IMR-90 (cell line): ENCODE data around the gene CAMSAP3. TPM values are rescaled to one million over a fixed set of nuclear protein-coding genes. Genes with fewer than 3 reads are reported as not detected.

Experiments
- ATAC-seq: fragments of 200-7000 bp; cut with Tn5 transposase; 2 replicates; pipeline ENCODE4 v1.9.1; 2020; ENCODE audit warnings: low read depth, mild to moderate bottlenecking, moderate library complexity
- BruUV-seq: library from RNA; stranded (reverse); fragments of 400-500 nt; replicated peaks from 2 replicates; lab custom pipeline; 2021; lab: Mats Ljungman, UMichigan
- CTCF ChIA-PET: fragments of 300-600 bp; formaldehyde crosslinking; extraction: SDS; loops from one replicate; lab custom pipeline; 2021; ENCODE audit warnings: antibody characterized with exemption; lab: Yijun Ruan, JAX
- POLR2A ChIA-PET: fragments of 300-600 bp; sonication (Branson Sonifier 250); formaldehyde crosslinking; loops from one replicate; lab custom pipeline; 2022; ENCODE audit warnings: antibody characterized with exemption; ENCODE audit not compliant: unreplicated experiment; lab: Charles Lee
- DNase-seq: peaks from one replicate; pipeline ENCODE4 v3.0.0; 2013
- H2AFZ ChIP-seq: replicated peaks from 2 replicates; pipeline ENCODE3; 2013; ENCODE audit warnings: low read length, mild to moderate bottlenecking; ENCODE audit not compliant: poor library complexity
- H2AK5ac ChIP-seq: 2 replicates; pipeline ENCODE4 v1.6.1; 2013; ENCODE audit warnings: low read depth, low read length, inconsistent platforms
- H2AK9ac ChIP-seq: replicated peaks from 2 replicates; pipeline ENCODE3; 2013; ENCODE audit warnings: mild to moderate bottlenecking, low read depth, low read length, moderate library complexity; ENCODE audit not compliant: poor library complexity
- H2BK120ac ChIP-seq: 2 replicates; pipeline ENCODE4 v1.6.1; 2013; ENCODE audit warnings: low read depth, low read length, inconsistent platforms
- H2BK15ac ChIP-seq: 3 replicates; pipeline ENCODE4 v1.6.1; 2013; ENCODE audit warnings: low read depth, low read length, inconsistent platforms
- H2BK20ac ChIP-seq: 2 replicates; pipeline ENCODE4 v1.6.1; 2013; ENCODE audit warnings: low read depth, mild to moderate bottlenecking, inconsistent platforms, low read length, moderate library complexity
- H2BK5ac ChIP-seq: 2 replicates; pipeline ENCODE4 v1.6.1; 2013; ENCODE audit warnings: mild to moderate bottlenecking, low read depth, low read length, inconsistent platforms; ENCODE audit not compliant: poor library complexity, severe bottlenecking
- H3K14ac ChIP-seq: replicated peaks from 2 replicates; pipeline ENCODE4 v1.6.1; 2013; ENCODE audit warnings: low read depth, low read length, inconsistent platforms
- H3K18ac ChIP-seq: 2 replicates; pipeline ENCODE4 v1.6.1; 2013; ENCODE audit warnings: low read depth, low read length, control low read depth
- H3K23ac ChIP-seq: 2 replicates; pipeline ENCODE4 v1.6.1; 2013; ENCODE audit warnings: low read depth, low read length, inconsistent platforms
- H3K27ac ChIP-seq: 2 replicates; pipeline ENCODE4 v1.5.1; 2013; ENCODE audit warnings: mild to moderate bottlenecking, control low read depth, low read length; ENCODE audit not compliant: insufficient read depth
- H3K27me3 ChIP-seq: 2 replicates; pipeline ENCODE4 v1.6.1; 2013; ENCODE audit warnings: low read length; ENCODE audit not compliant: control insufficient read depth, insufficient read depth
- H3K36me3 ChIP-seq: 2 replicates; pipeline ENCODE4 v1.6.1; 2013; ENCODE audit warnings: low read length, mixed read lengths; ENCODE audit not compliant: control insufficient read depth, insufficient read depth
- H3K4ac ChIP-seq: 2 replicates; pipeline ENCODE4 v1.6.1; 2013; ENCODE audit warnings: low read depth, low read length, inconsistent platforms
- H3K4me1 ChIP-seq: 2 replicates; pipeline ENCODE4 v1.6.1; 2013; ENCODE audit warnings: low read length, mixed read lengths; ENCODE audit not compliant: control insufficient read depth, insufficient read depth
- H3K4me2 ChIP-seq: 2 replicates; pipeline ENCODE4 v1.6.1; 2013; ENCODE audit warnings: low read depth, mild to moderate bottlenecking, control low read depth, low read length, moderate library complexity
- H3K4me3 ChIP-seq: 2 replicates; pipeline ENCODE4 v1.5.1; 2013; ENCODE audit warnings: low read depth, mild to moderate bottlenecking, control low read depth, low read length, moderate library complexity; ENCODE audit not compliant: insufficient read depth
- H3K56ac ChIP-seq: 2 replicates; pipeline ENCODE4 v1.6.1; 2013; ENCODE audit warnings: low read length, inconsistent platforms; ENCODE audit not compliant: insufficient read depth; ENCODE audit errors: extremely low read depth
- H3K79me1 ChIP-seq, 2 experiments: 2 replicates each; pipeline ENCODE4 v1.6.1; 2013; ENCODE audit warnings: low read length in 2 of 2, inconsistent platforms in 1 of 2, low read depth in 1 of 2
- H3K9ac ChIP-seq: 2 replicates; pipeline ENCODE4 v1.6.1; 2013; ENCODE audit warnings: low read depth, low read length, control low read depth
- H3K9me1 ChIP-seq: 2 replicates; pipeline ENCODE4 v1.6.1; 2013; ENCODE audit warnings: low read length, inconsistent platforms; ENCODE audit not compliant: insufficient read depth
- H3K9me3 ChIP-seq: 2 replicates; pipeline ENCODE4 v1.6.1; 2013; ENCODE audit warnings: low read length; ENCODE audit not compliant: control insufficient read depth, insufficient read depth
- H4K20me1 ChIP-seq: 2 replicates; pipeline ENCODE4 v1.6.1; 2013; ENCODE audit warnings: low read length, inconsistent platforms; ENCODE audit not compliant: insufficient read depth
- H4K5ac ChIP-seq: 2 replicates; pipeline ENCODE4 v1.6.1; 2013; ENCODE audit warnings: mild to moderate bottlenecking, low read depth, low read length, control low read depth
- H4K8ac ChIP-seq, 2 experiments: 2 replicates each; pipeline ENCODE4 v1.6.1; 2013; ENCODE audit warnings: low read depth in 2 of 2, low read length in 2 of 2, control low read depth in 1 of 2, inconsistent platforms in 1 of 2
- H4K91ac ChIP-seq: 2 replicates; pipeline ENCODE4 v1.6.1; 2013; ENCODE audit warnings: low read depth, low read length, inconsistent platforms; ENCODE audit not compliant: insufficient read depth
- BHLHE40 ChIP-seq: fragments of 150-350 bp; IDR thresholded peaks from 2 replicates; pipeline ENCODE4 v1.6.1; 2016; ENCODE audit warnings: mild to moderate bottlenecking, low read depth, low read length
- CEBPB ChIP-seq: IDR thresholded peaks from 2 replicates; pipeline ENCODE4 v1.6.1; 2012; ENCODE audit warnings: low read depth, low read length, improper control_type of control experiment
- CHD1 ChIP-seq: IDR thresholded peaks from 2 replicates; pipeline ENCODE4 v1.6.1; 2012; ENCODE audit warnings: low read depth, low read length, improper control_type of control experiment
- FOS ChIP-seq: fragments of 150-350 bp; IDR thresholded peaks from 2 replicates; pipeline ENCODE4 v1.6.1; 2016; ENCODE audit warnings: low read depth, low read length
- MAFK ChIP-seq: IDR thresholded peaks from 2 replicates; pipeline ENCODE4 v1.6.1; 2012; ENCODE audit warnings: low read depth, low read length, improper control_type of control experiment
- MAZ ChIP-seq: IDR thresholded peaks from 2 replicates; pipeline ENCODE4 v1.6.1; 2012; ENCODE audit warnings: low read depth, mild to moderate bottlenecking, low read length, improper control_type of control experiment, moderate library complexity, borderline replicate concordance
- MXI1 ChIP-seq: IDR thresholded peaks from 2 replicates; pipeline ENCODE4 v1.6.1; 2012; ENCODE audit warnings: low read depth, mild to moderate bottlenecking, low read length, moderate library complexity, borderline replicate concordance
- NFE2L2 ChIP-seq: fragments of 150-350 bp; IDR thresholded peaks from 2 replicates; pipeline ENCODE4 v1.6.1; 2016; ENCODE audit warnings: low read depth, mild to moderate bottlenecking, low read length
- POLR2A ChIP-seq: IDR thresholded peaks from 2 replicates; pipeline ENCODE4 v1.6.1; 2012; ENCODE audit warnings: mild to moderate bottlenecking, low read depth, low read length
- RAD21 ChIP-seq: IDR thresholded peaks from 2 replicates; pipeline ENCODE4 v1.6.1; 2012; ENCODE audit warnings: low read length, improper control_type of control experiment
- RCOR1 ChIP-seq: IDR thresholded peaks from 2 replicates; pipeline ENCODE4 v1.6.1; 2012; ENCODE audit warnings: mild to moderate bottlenecking, low read length, improper control_type of control experiment; ENCODE audit not compliant: insufficient replicate concordance
- SMC3 ChIP-seq: fragments of 150-350 bp; IDR thresholded peaks from 2 replicates; pipeline ENCODE4 v1.6.1; 2016; ENCODE audit warnings: low read depth, mild to moderate bottlenecking, antibody characterized with exemption, low read length, moderate library complexity
- WGBS, 2 experiments: methylation state at CpG; one replicate each; pipeline versions ENCODE4 v1.1.5 to v1.1.7; 2013; ENCODE audit warnings: missing lambda C conversion rate in 2 of 2; ENCODE audit not compliant: insufficient read length in 1 of 2; ENCODE audit errors: extremely low coverage in 2 of 2; 5-methylcytosine and 5-hydroxymethylcytosine counted together
- dilution Hi-C: fragments of 300-500 bp; cut with HindIII; formaldehyde crosslinking; loops from one replicate; pipeline ENCODE4 v1.14.3; 2018; ENCODE audit warnings: low sequenced_read_pairs; ENCODE audit not compliant: unreplicated experiment
- in situ Hi-C: fragments of 300-500 bp; cut with MboI; formaldehyde crosslinking; loops from 3 replicates; pipeline ENCODE4 v1.14.3; 2019; ENCODE audit warnings: low sequenced_read_pairs, inconsistent platforms, mixed read lengths
- intact Hi-C: fragments of 100-400 bp; cut with micrococcal nuclease; formaldehyde crosslinking; loops from 2 replicates; pipeline ENCODE4 v1.10.0; 2022
- polyA plus RNA-seq, 3 experiments: library from polyadenylated mRNA; depleted of rRNA; stranded (reverse); fragments of >200 nt; gene quantifications; 2 replicates each; pipeline ENCODE4 v1.2.3, GENCODE V29; 2012; ENCODE audit warnings: low replicate concordance in 1 of 3
- total RNA-seq: library from RNA; depleted of rRNA; stranded (reverse); fragments of >200 nt; gene quantifications from 2 replicates; pipeline ENCODE4 v1.2.3, GENCODE V29; 2012
- TF ChIP-seq, protein P1 (sequence below): fragments of 150-350 bp; IDR thresholded peaks from 2 replicates; pipeline ENCODE4 v1.6.1; 2017; ENCODE audit warnings: mild to moderate bottlenecking, antibody characterized with exemption, low read length, low read depth
- TF ChIP-seq, protein P2 (sequence below): conservative IDR thresholded peaks from 2 replicates; pipeline ENCODE4 v1.5.1; 2012; ENCODE audit warnings: mild to moderate bottlenecking, low read depth, low read length, improper control_type of control experiment

The CAMSAP3 gene
- total and polyA plus RNA-seq, 2 of the 4 experiments (the other 2 are of a cell fraction): not detected

- Histone ChIP-seq H2BK120ac (no peak overlapping the region), H3K27me3 (peaks cover 4% of the 10 kb centered on the region; the same call in 1 of the 2 replicates), H4K8ac (no peak overlapping the region), H3K4me3 (no peak overlapping the region), H3K4me2 (no peak overlapping the region), H3K4me1 (no peaks in the 10 kb centered on the region), H3K14ac (no peak overlapping the region), H2BK5ac (no peak overlapping the region), H3K9me1 (no peaks in the 10 kb centered on the region), H2AK5ac (no peak overlapping the region), H2BK15ac (no peak overlapping the region), H3K56ac (no peak overlapping the region), H3K18ac (no peak overlapping the region), H4K5ac (no peak overlapping the region), H3K4ac (no peak overlapping the region), H2BK20ac (no peak overlapping the region), H4K20me1 (no peaks in the 10 kb centered on the region), H3K9me3 (no peaks in the 10 kb centered on the region), H3K27ac (no peak overlapping the region), H3K9ac (no peak overlapping the region), H3K23ac (no peak overlapping the region), H4K91ac (no peak overlapping the region), H2AK9ac (no peak overlapping the region), H3K79me1 (no peaks in the 10 kb centered on the region), H2AFZ (no peak overlapping the region), H3K36me3 (no peaks in the 10 kb centered on the region)
- no peak for DNase-seq
- ChIA-PET CTCF (no interaction called here), POLR2A (no interaction called here)
- WGBS, 2 experiments: 68% methylated on average over 7 of the region's 9 CpGs; no CpG with 5 or more reads in 1 of the 2 experiments
- dilution Hi-C loops: no loop called here
- intact Hi-C loops: no loop called here
- ATAC-seq: no peak
- BruUV-seq: no TSS peak
- TF ChIP-seq SMC3 (no peak), POLR2A (no peak), BHLHE40 (no peak), CHD1 (no peak), CEBPB (no peak), NFE2L2 (no peak), MAFK (no peak), FOS (no peak), RAD21 (no peak), MXI1 (no peak), RCOR1 (no peak), MAZ (no peak)
- TF ChIP-seq, protein P1, sequence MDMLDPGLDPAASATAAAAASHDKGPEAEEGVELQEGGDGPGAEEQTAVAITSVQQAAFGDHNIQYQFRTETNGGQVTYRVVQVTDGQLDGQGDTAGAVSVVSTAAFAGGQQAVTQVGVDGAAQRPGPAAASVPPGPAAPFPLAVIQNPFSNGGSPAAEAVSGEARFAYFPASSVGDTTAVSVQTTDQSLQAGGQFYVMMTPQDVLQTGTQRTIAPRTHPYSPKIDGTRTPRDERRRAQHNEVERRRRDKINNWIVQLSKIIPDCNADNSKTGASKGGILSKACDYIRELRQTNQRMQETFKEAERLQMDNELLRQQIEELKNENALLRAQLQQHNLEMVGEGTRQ: no peak
- TF ChIP-seq, protein P2, sequence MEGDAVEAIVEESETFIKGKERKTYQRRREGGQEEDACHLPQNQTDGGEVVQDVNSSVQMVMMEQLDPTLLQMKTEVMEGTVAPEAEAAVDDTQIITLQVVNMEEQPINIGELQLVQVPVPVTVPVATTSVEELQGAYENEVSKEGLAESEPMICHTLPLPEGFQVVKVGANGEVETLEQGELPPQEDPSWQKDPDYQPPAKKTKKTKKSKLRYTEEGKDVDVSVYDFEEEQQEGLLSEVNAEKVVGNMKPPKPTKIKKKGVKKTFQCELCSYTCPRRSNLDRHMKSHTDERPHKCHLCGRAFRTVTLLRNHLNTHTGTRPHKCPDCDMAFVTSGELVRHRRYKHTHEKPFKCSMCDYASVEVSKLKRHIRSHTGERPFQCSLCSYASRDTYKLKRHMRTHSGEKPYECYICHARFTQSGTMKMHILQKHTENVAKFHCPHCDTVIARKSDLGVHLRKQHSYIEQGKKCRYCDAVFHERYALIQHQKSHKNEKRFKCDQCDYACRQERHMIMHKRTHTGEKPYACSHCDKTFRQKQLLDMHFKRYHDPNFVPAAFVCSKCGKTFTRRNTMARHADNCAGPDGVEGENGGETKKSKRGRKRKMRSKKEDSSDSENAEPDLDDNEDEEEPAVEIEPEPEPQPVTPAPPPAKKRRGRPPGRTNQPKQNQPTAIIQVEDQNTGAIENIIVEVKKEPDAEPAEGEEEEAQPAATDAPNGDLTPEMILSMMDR: no peak
- in situ Hi-C loops: no loop called here
Observed at GRCh38 chr19:7603919-7604318, 8.3 kb downstream of the CAMSAP3 start.
